ENCODE results near the gene LRRC10.

- TF ChIP-seq POLR2A (IDR thresholded peaks at IDR 0.05; ENCODE audit: low read length) (peak; percentile 6), GATA1 (IDR thresholded peaks at IDR 0.05; ENCODE audit: low read depth, low read length) (no peak)
Observed at GRCh38 chr12:69602954-69603353, 7.8 kb downstream of the LRRC10 start.
